Neural cell (in vitro differentiated cells): ENCODE measurements around the gene CPT1A.

Source experiments
- CTCF ChIP-seq: fragments of 450-650 bp; IDR thresholded peaks from 2 replicates; pipeline ENCODE4 v1.5.1; 2014; ENCODE audit warnings: antibody characterized with exemption, mild to moderate bottlenecking, moderate library complexity; ENCODE audit not compliant: poor library complexity, severe bottlenecking
- EP300 ChIP-seq: fragments of 450-650 bp; conservative IDR thresholded peaks from 2 replicates; pipeline ENCODE4 v1.6.1; 2014; ENCODE audit warnings: antibody characterized with exemption, mild to moderate bottlenecking, moderate library complexity; ENCODE audit not compliant: poor library complexity, severe bottlenecking
- POLR2AphosphoS5 ChIP-seq: IDR thresholded peaks from 2 replicates; pipeline ENCODE4 v1.6.1; 2012

DNA sequence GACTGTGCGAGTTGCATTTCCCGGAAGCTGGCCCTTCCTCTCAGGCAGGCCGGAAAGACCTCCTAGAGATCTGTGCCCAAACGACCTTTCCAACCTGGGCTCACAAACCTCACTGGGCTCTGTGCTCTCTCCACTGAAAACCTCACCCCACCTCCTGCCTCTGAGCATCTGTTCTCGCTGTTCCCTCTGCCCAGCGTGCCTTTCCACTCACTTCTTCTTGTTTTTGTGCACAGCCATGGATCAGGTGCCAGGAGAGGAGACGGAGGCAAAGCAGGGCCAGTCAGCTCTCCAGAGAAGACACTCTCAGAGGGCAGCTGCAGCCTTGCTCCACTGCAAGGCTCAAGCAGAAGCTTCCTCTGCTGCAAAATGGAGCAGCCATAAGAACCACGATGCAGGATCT is 10.9 kb upstream of the CPT1A start:
- TF ChIP-seq POLR2AphosphoS5 = no peak
- TF ChIP-seq CTCF = no peak
- no peak for TF ChIP-seq EP300
